ENCODE data around the gene AADACL4. TPM values are rescaled to one million over a fixed set of nuclear protein-coding genes. Genes with fewer than 3 reads are reported as not detected.

The AADACL4 gene
- total and polyA plus RNA-seq, 2 of the 8 experiments (the other 6 are each of a cell fraction or from before 2014, with no cell fraction given) = 0.08 TPM; not detected in 1

DNA sequence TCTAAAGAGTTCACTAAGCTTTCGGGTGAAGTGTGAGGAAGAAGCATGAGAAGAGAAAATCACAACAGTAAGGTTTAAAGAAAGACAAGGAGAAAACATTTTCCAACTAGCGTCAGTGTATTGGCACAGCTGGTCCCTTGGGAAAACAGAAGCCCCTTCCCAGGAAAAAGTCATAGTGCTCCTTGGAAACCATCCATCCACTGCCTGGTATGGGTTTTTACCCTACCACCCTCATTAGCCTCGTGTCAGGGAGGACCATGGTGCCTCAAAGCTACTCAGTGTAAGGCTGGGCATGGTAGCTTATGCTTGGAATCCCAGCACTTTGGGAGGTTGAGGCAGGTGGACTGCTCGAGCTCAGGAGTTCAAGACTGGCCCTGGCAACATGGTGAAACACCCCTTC lies 12.7 kb downstream of the AADACL4 start:
- Histone ChIP-seq H3K9me3 (ENCODE audit: insufficient read depth in 2 of 2, low read depth in 1 of 2, low read length in 1 of 2) (peaks cover 3 to 10% of the 10 kb centered on the region in 2 experiments; a peak in 1 of 4 replicates), H2BK20ac (ENCODE audit: low read length) (0 out of 2 replicates have a peak overlapping the region, but pooled peaks have one; percentile 6), H3K14ac (ENCODE audit: insufficient read length) (no peak overlapping the region), H2BK120ac (replicated peaks; ENCODE audit: low read depth, low read length) (no peak overlapping the region), H4K20me1 (replicated peaks in 1 of 2; ENCODE audit: control insufficient read depth in 1 of 2, insufficient read depth in 2 of 2, low read length in 2 of 2) (no peaks in the 10 kb centered on the region), H3K79me2 (ENCODE audit: control insufficient read depth in 1 of 2, insufficient read depth in 2 of 2, low read length in 2 of 2) (no peaks in the 10 kb centered on the region), H4K8ac (ENCODE audit: extremely low read depth, insufficient read depth, low read length) (no peak overlapping the region), H3K4me1 (replicated peaks in 1 of 4; ENCODE audit: control insufficient read depth in 3 of 4, insufficient read depth in 4 of 4, low read length in 3 of 4) (no peaks in the 10 kb centered on the region), H3K27ac (ENCODE audit: low read depth, low read length) (no peak overlapping the region), H3K18ac (ENCODE audit: extremely low read depth, low read length) (no peak overlapping the region), H3K56ac (replicated peaks; ENCODE audit: insufficient read length, low read depth, low read length) (no peak overlapping the region), H3K79me1 (ENCODE audit: low read depth, low read length) (no peaks in the 10 kb centered on the region), H3K9ac (replicated peaks in 1 of 4; ENCODE audit: extremely low read depth in 1 of 4, low read depth in 3 of 4, low read length in 3 of 4) (no peak overlapping the region), H4K5ac (ENCODE audit: insufficient read length, low read depth, low read length) (peak overlapping the region; percentile 6), H2BK12ac (ENCODE audit: low read depth, low read length) (no peak overlapping the region; the same call in 1 of the 2 replicates), H2BK5ac (ENCODE audit: low read depth, low read length) (no peak overlapping the region), H3K27me3 (replicated peaks in 1 of 4; ENCODE audit: control insufficient read depth in 3 of 4, extremely low read depth in 1 of 4, insufficient read depth in 3 of 4, low read length in 3 of 4) (0 out of 7 replicates have a peak, but pooled peaks cover 0 to 1% (median 0%) of the 10 kb centered on the region in 4 experiments), H3K36me3 (ENCODE audit: control insufficient read depth in 2 of 4, insufficient read depth in 4 of 4, low read length in 3 of 4) (no peaks in the 10 kb centered on the region), H2AFZ (ENCODE audit: low read length) (no peak overlapping the region), H2AK5ac (ENCODE audit: low read depth, low read length) (0 out of 2 replicates have a peak overlapping the region, but pooled peaks have one; percentile 3), H3K4me2 (ENCODE audit: insufficient read depth in 1 of 2, low read depth in 2 of 2, low read length in 2 of 2) (no peak overlapping the region), H2BK15ac (ENCODE audit: low read length) (peak overlapping the region; percentile 95; the same call in 1 of the 2 replicates), H4K91ac (replicated peaks; ENCODE audit: insufficient read length, low read length) (peak overlapping the region; percentile 35), H3K23me2 (ENCODE audit: low read depth, low read length) (no peaks in the 10 kb centered on the region), H3K4me3 (ENCODE audit: extremely low read depth in 1 of 4, insufficient read depth in 2 of 4, low read depth in 3 of 4, low read length in 4 of 4) (no peak overlapping the region), H3K4ac (replicated peaks; ENCODE audit: insufficient read length, low read depth, low read length) (no peak overlapping the region), H3K23ac (ENCODE audit: insufficient read length) (no peak overlapping the region)
- no peak for TF ChIP-seq JUN (IDR thresholded peaks at IDR 0.05; ENCODE audit: low read depth, low read length)
- no peak for TF ChIP-seq ASH2L (IDR thresholded peaks at IDR 0.05; ENCODE audit: low read length)
- TF ChIP-seq, protein P1, sequence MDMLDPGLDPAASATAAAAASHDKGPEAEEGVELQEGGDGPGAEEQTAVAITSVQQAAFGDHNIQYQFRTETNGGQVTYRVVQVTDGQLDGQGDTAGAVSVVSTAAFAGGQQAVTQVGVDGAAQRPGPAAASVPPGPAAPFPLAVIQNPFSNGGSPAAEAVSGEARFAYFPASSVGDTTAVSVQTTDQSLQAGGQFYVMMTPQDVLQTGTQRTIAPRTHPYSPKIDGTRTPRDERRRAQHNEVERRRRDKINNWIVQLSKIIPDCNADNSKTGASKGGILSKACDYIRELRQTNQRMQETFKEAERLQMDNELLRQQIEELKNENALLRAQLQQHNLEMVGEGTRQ (IDR thresholded peaks at IDR 0.05; ENCODE audit: low read length) = no peak
- TF ChIP-seq SUZ12 (IDR thresholded peaks at IDR 0.05; ENCODE audit: low read length) = no peak
- TF ChIP-seq, protein P2, sequence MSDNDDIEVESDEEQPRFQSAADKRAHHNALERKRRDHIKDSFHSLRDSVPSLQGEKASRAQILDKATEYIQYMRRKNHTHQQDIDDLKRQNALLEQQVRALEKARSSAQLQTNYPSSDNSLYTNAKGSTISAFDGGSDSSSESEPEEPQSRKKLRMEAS (IDR thresholded peaks at IDR 0.05) = no peak
- no peak for TF ChIP-seq GTF2F1 (IDR thresholded peaks at IDR 0.05; ENCODE audit: borderline replicate concordance, low read depth, low read length)
- no peak for TF ChIP-seq EGR1 (IDR thresholded peaks at IDR 0.05; ENCODE audit: borderline replicate concordance, low read depth, low read length)
- TF ChIP-seq TBP (IDR thresholded peaks at IDR 0.05; ENCODE audit: low read depth, low read length) = no peak
- TF ChIP-seq BRCA1 (IDR thresholded peaks at IDR 0.05; ENCODE audit: low read depth, low read length) = no peak
- no peak for TF ChIP-seq CHD1 (IDR thresholded peaks at IDR 0.05; ENCODE audit: low read depth, low read length)
- no peak for TF ChIP-seq JUND (IDR thresholded peaks at IDR 0.05; ENCODE audit: low read length)
- no peak for TF ChIP-seq TCF12 (IDR thresholded peaks at IDR 0.05; ENCODE audit: low read depth, low read length)
- ChIA-PET POLR2A (ENCODE audit: partially characterized antibody) (interaction anchor here (1.0 to 1.2 kb wide), 2 partner anchors 10 to 35 kb away, joined by 4 read pairs; no protein-coding TSS in a partner anchor), CTCF (ENCODE audit: partially characterized antibody) (interaction anchor here (0.8 to 5.1 kb wide), 10 partner anchors 9 to 384 kb away, joined by 3 to 42 read pairs (median 4); partner anchors contain the start of genes AADACL4 and DHRS3)
- DNase-seq (ENCODE audit: low read depth in 1 of 2, low spot score in 2 of 2) (no peak), FAIRE-seq (no peak)
- 86% methylated on average over 4 of the region's 4 CpGs; no CpG with 5 or more reads in 1 of the 2 experiments for whole genome bisulfite sequencing, 2 experiments (ENCODE audit: extremely low coverage in 1 of 2, insufficient coverage in 1 of 2, insufficient read length in 1 of 2, insufficient replicate concordance in 2 of 2, low coverage in 1 of 2, low lambda C conversion rate in 2 of 2, missing lambda C conversion rate in 1 of 2)

Measured in H1 (cell line).